ENCODE results near the gene SNRK.

SNRK gene

DNA sequence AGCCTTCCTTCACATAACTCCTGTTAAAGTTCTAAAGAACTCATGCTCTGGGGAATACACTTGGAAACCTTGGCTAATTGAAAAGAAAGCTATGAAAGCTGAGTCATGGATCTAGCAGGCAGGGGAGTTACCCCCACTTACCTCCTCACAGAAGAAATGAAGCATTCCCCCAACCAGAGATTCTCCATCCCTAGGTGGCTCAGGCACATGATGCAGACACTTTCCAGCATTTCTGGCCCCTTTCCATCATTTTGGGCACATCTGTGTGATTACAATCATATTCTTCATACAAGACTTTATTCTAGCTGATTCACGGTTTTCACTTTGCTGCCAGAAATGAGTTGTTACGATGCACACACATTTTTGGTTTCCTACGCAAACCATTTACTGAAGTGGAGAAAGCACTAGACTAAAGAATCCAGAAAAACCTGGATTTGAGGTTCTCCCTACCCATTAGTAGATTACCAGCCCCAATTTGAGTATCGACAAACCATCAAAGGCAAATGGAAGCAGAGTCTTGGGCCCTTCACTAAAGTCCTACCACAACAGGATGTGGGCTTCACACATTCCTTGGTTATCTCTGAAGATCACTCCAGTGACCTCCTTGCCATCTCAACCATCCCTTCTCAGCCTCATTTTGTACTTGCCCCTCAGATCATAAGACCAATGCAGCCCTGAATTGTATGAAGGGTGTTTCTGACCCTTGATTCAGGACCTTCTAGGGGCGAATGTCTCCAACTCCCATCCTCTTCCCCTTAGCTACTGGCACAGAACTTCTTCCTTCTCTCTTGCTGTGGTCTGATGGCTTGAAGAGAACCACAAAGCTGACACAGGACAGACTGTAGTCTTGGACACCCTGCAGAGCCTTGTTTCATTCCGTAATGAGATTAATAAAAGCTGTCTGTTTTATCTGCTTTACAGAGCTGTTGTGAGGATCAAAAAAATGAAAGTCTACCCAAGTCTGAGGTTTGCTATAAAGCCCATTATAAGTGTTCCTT lies 42.5 kb upstream of the SNRK start:
- no peak for TF ChIP-seq EZH2phosphoT487 (conservative IDR thresholded peaks at IDR 0.05; ENCODE audit: low read length)
- TF ChIP-seq, protein P1, sequence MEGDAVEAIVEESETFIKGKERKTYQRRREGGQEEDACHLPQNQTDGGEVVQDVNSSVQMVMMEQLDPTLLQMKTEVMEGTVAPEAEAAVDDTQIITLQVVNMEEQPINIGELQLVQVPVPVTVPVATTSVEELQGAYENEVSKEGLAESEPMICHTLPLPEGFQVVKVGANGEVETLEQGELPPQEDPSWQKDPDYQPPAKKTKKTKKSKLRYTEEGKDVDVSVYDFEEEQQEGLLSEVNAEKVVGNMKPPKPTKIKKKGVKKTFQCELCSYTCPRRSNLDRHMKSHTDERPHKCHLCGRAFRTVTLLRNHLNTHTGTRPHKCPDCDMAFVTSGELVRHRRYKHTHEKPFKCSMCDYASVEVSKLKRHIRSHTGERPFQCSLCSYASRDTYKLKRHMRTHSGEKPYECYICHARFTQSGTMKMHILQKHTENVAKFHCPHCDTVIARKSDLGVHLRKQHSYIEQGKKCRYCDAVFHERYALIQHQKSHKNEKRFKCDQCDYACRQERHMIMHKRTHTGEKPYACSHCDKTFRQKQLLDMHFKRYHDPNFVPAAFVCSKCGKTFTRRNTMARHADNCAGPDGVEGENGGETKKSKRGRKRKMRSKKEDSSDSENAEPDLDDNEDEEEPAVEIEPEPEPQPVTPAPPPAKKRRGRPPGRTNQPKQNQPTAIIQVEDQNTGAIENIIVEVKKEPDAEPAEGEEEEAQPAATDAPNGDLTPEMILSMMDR (IDR thresholded peaks at IDR 0.05; ENCODE audit: insufficient read depth, low read length, poor library complexity, severe bottlenecking): no peak
- Histone ChIP-seq H3K4me3 (ENCODE audit: insufficient read depth, low read length, poor library complexity, severe bottlenecking) (no peak overlapping the region), H3K36me3 (ENCODE audit: low read length) (no peaks in the 10 kb centered on the region), H3K4me2 (ENCODE audit: low read depth, low read length, poor library complexity, severe bottlenecking) (no peak overlapping the region), H3K9ac (ENCODE audit: low read length) (no peak overlapping the region), H3K79me2 (ENCODE audit: insufficient read depth, low read length) (no peaks in the 10 kb centered on the region), H3K27me3 (ENCODE audit: low read length) (no peaks in the 10 kb centered on the region), H3F3A (ENCODE audit: insufficient read depth) (no peaks in the 10 kb centered on the region), H2AFZ (ENCODE audit: low read depth, low read length, severe bottlenecking) (no peak overlapping the region), H3K27ac (ENCODE audit: low read depth, low read length) (no peak overlapping the region), H3K9me3 (ENCODE audit: insufficient read depth, low read length) (no peaks in the 10 kb centered on the region), H4K20me1 (ENCODE audit: low read depth, low read length) (no peaks in the 10 kb centered on the region), H3K9me2 (replicated peaks; ENCODE audit: insufficient read depth, low read length) (no peaks in the 10 kb centered on the region)

DNA sequence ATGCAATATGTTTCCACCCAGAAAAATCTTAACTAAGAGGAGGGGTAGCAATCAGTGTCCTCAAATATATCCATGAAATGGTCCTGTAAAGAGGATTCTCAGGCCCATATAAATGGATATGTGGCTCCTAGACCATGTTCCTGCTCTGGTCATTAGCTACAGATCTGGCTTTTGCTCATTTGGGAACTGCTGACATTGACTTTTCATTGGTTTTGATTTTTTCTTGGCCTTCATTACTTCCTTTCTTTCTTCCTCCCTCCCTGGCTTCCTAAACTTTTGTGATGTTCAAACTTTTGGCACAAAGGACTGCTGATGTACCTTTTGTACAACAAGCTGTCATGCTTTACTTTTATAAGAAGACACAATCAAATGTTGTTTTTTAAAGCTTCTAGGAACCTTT lies 41.6 kb upstream of the SNRK start:
- Histone ChIP-seq H3K4me3 (ENCODE audit: insufficient read depth, low read length, poor library complexity, severe bottlenecking) (no peak overlapping the region), H3K79me2 (ENCODE audit: insufficient read depth, low read length) (no peaks in the 10 kb centered on the region), H2AFZ (ENCODE audit: low read depth, low read length, severe bottlenecking) (no peak overlapping the region), H4K20me1 (ENCODE audit: low read depth, low read length) (no peaks in the 10 kb centered on the region), H3K9me2 (replicated peaks; ENCODE audit: insufficient read depth, low read length) (no peaks in the 10 kb centered on the region), H3K9me3 (ENCODE audit: insufficient read depth, low read length) (no peaks in the 10 kb centered on the region), H3K36me3 (ENCODE audit: low read length) (no peaks in the 10 kb centered on the region), H3K9ac (ENCODE audit: low read length) (no peak overlapping the region), H3F3A (ENCODE audit: insufficient read depth) (no peaks in the 10 kb centered on the region), H3K27me3 (ENCODE audit: low read length) (no peaks in the 10 kb centered on the region), H3K4me2 (ENCODE audit: low read depth, low read length, poor library complexity, severe bottlenecking) (no peak overlapping the region), H3K27ac (ENCODE audit: low read depth, low read length) (no peak overlapping the region)
- TF ChIP-seq, protein P1 (IDR thresholded peaks at IDR 0.05; ENCODE audit: insufficient read depth, low read length, poor library complexity, severe bottlenecking): no peak
- no peak for TF ChIP-seq EZH2phosphoT487 (conservative IDR thresholded peaks at IDR 0.05; ENCODE audit: low read length)

DNA sequence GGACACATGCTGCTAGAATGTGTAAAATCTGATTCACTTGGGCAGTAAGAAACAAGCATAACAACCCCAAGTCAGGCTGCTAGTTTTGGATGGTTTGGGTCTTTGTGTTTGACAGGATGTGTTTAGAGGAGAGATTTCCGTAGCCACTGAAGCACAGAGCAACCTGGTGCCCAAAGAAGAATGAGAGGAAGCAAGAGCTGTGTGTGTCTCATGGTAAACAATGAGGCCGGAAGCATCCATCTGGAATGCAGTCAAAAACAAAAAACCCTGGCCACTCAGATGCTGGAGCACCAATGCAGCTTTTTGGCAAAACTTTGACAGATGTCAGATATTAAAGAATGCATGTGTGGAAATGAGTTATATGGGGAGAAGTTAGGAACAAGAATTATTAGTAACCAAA lies 39.4 kb upstream of the SNRK start:
- Histone ChIP-seq H2AFZ (ENCODE audit: low read depth, low read length, severe bottlenecking) (no peak overlapping the region), H3K36me3 (ENCODE audit: low read length) (no peaks in the 10 kb centered on the region), H3K9me3 (ENCODE audit: insufficient read depth, low read length) (no peaks in the 10 kb centered on the region), H3K9me2 (replicated peaks; ENCODE audit: insufficient read depth, low read length) (no peaks in the 10 kb centered on the region), H3K4me3 (ENCODE audit: insufficient read depth, low read length, poor library complexity, severe bottlenecking) (no peak overlapping the region), H3K27me3 (ENCODE audit: low read length) (no peaks in the 10 kb centered on the region), H3K79me2 (ENCODE audit: insufficient read depth, low read length) (no peaks in the 10 kb centered on the region), H3K27ac (ENCODE audit: low read depth, low read length) (no peak overlapping the region), H3K4me2 (ENCODE audit: low read depth, low read length, poor library complexity, severe bottlenecking) (no peak overlapping the region), H3K9ac (ENCODE audit: low read length) (no peak overlapping the region), H4K20me1 (ENCODE audit: low read depth, low read length) (no peaks in the 10 kb centered on the region), H3F3A (ENCODE audit: insufficient read depth) (no peaks in the 10 kb centered on the region)
- TF ChIP-seq, protein P1 (IDR thresholded peaks at IDR 0.05; ENCODE audit: insufficient read depth, low read length, poor library complexity, severe bottlenecking): no peak
- no peak for TF ChIP-seq EZH2phosphoT487 (conservative IDR thresholded peaks at IDR 0.05; ENCODE audit: low read length)
